H1 (cell line): ENCODE results near the gene PACS1. TPM values are rescaled to one million over a fixed set of nuclear protein-coding genes. Genes with fewer than 3 reads are reported as not detected.

ENCODE experiments used
- CTCF ChIA-PET: fragments of 300-600 bp; sonication (Branson Sonifier 250); formaldehyde crosslinking; loops from one replicate; lab custom pipeline; 2021; ENCODE audit not compliant: partially characterized antibody; lab: Charles Lee
- POLR2A ChIA-PET: fragments of 300-600 bp; sonication (Branson Sonifier 250); formaldehyde crosslinking; loops from one replicate; lab custom pipeline; 2021; ENCODE audit warnings: inconsistent platforms; ENCODE audit not compliant: partially characterized antibody; lab: Charles Lee
- DNase-seq, 2 experiments: peaks; one replicate each; pipeline versions ENCODE4 v3.0.0 to v3.0.0-alpha.2; 2010 to 2022; ENCODE audit warnings: low spot score in 2 of 2, low read depth in 1 of 2, mixed read lengths in 1 of 2
- FAIRE-seq: peaks from 2 replicates; lab custom pipeline; 2011; peaks lifted over from hg19 to GRCh38; lab: Jason Lieb, UNC
- H2AFZ ChIP-seq: 2 replicates; pipeline ENCODE4 v1.8.1; 2012; ENCODE audit warnings: low read length, inconsistent platforms
- H2AK5ac ChIP-seq: 2 replicates; pipeline ENCODE4 v1.6.1; 2013; ENCODE audit warnings: low read depth, low read length
- H2BK120ac ChIP-seq: replicated peaks from 2 replicates; pipeline ENCODE3; 2013; ENCODE audit warnings: low read depth, low read length, inconsistent platforms
- H2BK12ac ChIP-seq: 2 replicates; pipeline ENCODE4 v1.6.1; 2013; ENCODE audit warnings: low read depth, low read length
- H2BK15ac ChIP-seq: 2 replicates; pipeline ENCODE4 v1.6.1; 2013; ENCODE audit warnings: low read length
- H2BK20ac ChIP-seq: 2 replicates; pipeline ENCODE4 v1.6.1; 2013; ENCODE audit warnings: low read length
- H2BK5ac ChIP-seq: 2 replicates; pipeline ENCODE4 v1.6.1; 2013; ENCODE audit warnings: low read depth, low read length
- H3K14ac ChIP-seq: 2 replicates; pipeline ENCODE4 v1.6.1; 2013; ENCODE audit warnings: inconsistent platforms; ENCODE audit not compliant: insufficient read length
- H3K18ac ChIP-seq: 2 replicates; pipeline ENCODE4 v1.6.1; 2013; ENCODE audit warnings: low read length; ENCODE audit errors: extremely low read depth
- H3K23ac ChIP-seq: 2 replicates; pipeline ENCODE4 v1.6.1; 2013; ENCODE audit warnings: inconsistent platforms; ENCODE audit not compliant: insufficient read length
- H3K23me2 ChIP-seq: 2 replicates; pipeline ENCODE4 v1.6.1; 2013; ENCODE audit warnings: low read depth, low read length
- H3K27ac ChIP-seq: 2 replicates; pipeline ENCODE4 v1.6.1; 2011; ENCODE audit warnings: low read depth, low read length, inconsistent platforms
- H3K27me3 ChIP-seq, 4 experiments: replicated peaks in 1 of 4; 1 replicate in 1 of 4; 2 replicates in 3 of 4; pipeline versions ENCODE4 v1.6.1 to v1.8.1; 2011 to 2013; ENCODE audit warnings: low read length in 3 of 4, mild to moderate bottlenecking in 3 of 4, inconsistent platforms in 2 of 4, mixed read lengths in 2 of 4, moderate library complexity in 1 of 4; ENCODE audit not compliant: control insufficient read depth in 3 of 4, insufficient read depth in 3 of 4; ENCODE audit errors: extremely low read depth in 1 of 4
- H3K36me3 ChIP-seq, 4 experiments: 2 replicates each; pipeline versions ENCODE4 v1.6.1 to v1.8.1; 2011 to 2013; ENCODE audit warnings: mild to moderate bottlenecking in 4 of 4, low read length in 3 of 4, moderate library complexity in 2 of 4, control low read depth in 1 of 4, inconsistent platforms in 1 of 4; ENCODE audit not compliant: insufficient read depth in 4 of 4, control insufficient read depth in 2 of 4
- H3K4ac ChIP-seq: replicated peaks from 2 replicates; pipeline ENCODE3; 2013; ENCODE audit warnings: low read length, low read depth, mixed read lengths, inconsistent platforms; ENCODE audit not compliant: insufficient read length
- H3K4me1 ChIP-seq, 4 experiments: replicated peaks in 1 of 4; 1 replicate in 1 of 4; 2 replicates in 3 of 4; pipeline versions ENCODE4 v1.6.1 to v1.8.1; 2011 to 2013; ENCODE audit warnings: low read length in 3 of 4, inconsistent platforms in 2 of 4, mixed read lengths in 1 of 4; ENCODE audit not compliant: insufficient read depth in 4 of 4, control insufficient read depth in 3 of 4
- H3K4me2 ChIP-seq, 2 experiments: 2 replicates each; pipeline versions ENCODE4 v1.6.1 to v1.8.1; 2011 to 2013; ENCODE audit warnings: low read depth in 2 of 2, low read length in 2 of 2, control low read depth in 1 of 2, inconsistent platforms in 1 of 2, mild to moderate bottlenecking in 1 of 2; ENCODE audit not compliant: insufficient read depth in 1 of 2
- H3K4me3 ChIP-seq, 4 experiments: fragments of 200-600, 300-600 bp in 1 of 4; sonication (generic), shearing (Covaris generic), sonication (Bioruptor Twin) in 1 of 4; 2 replicates each; pipeline versions ENCODE4 v1.5.1 to v1.8.1; 2011 to 2016; ENCODE audit warnings: low read length in 4 of 4, low read depth in 3 of 4, control low read depth in 2 of 4, inconsistent platforms in 2 of 4, mild to moderate bottlenecking in 2 of 4, mixed read lengths in 1 of 4, moderate library complexity in 1 of 4; ENCODE audit not compliant: insufficient read depth in 2 of 4; ENCODE audit errors: extremely low read depth in 1 of 4
- H3K56ac ChIP-seq: replicated peaks from 2 replicates; pipeline ENCODE3; 2013; ENCODE audit warnings: low read depth, mild to moderate bottlenecking, mixed read lengths, low read length, inconsistent platforms; ENCODE audit not compliant: insufficient read length
- H3K79me1 ChIP-seq: 2 replicates; pipeline ENCODE4 v1.6.1; 2013; ENCODE audit warnings: low read depth, low read length, control low read depth
- H3K79me2 ChIP-seq, 2 experiments: 2 replicates each; pipeline versions ENCODE4 v1.6.1 to v1.8.1; 2012 to 2013; ENCODE audit warnings: low read length in 2 of 2, mild to moderate bottlenecking in 2 of 2, inconsistent platforms in 1 of 2; ENCODE audit not compliant: insufficient read depth in 2 of 2, control insufficient read depth in 1 of 2
- H3K9ac ChIP-seq, 4 experiments: replicated peaks in 1 of 4; 1 replicate in 1 of 4; 2 replicates in 3 of 4; pipeline versions ENCODE4 v1.6.1 to v1.8.1; 2011 to 2013; ENCODE audit warnings: low read depth in 3 of 4, low read length in 3 of 4, control low read depth in 2 of 4, mild to moderate bottlenecking in 2 of 4, moderate library complexity in 2 of 4, inconsistent platforms in 1 of 4; ENCODE audit errors: extremely low read depth in 1 of 4
- H3K9me3 ChIP-seq, 2 experiments: 2 replicates each; pipeline versions ENCODE4 v1.6.1 to v1.8.1; 2012 to 2013; ENCODE audit warnings: mild to moderate bottlenecking in 2 of 2, moderate library complexity in 2 of 2, control low read depth in 1 of 2, inconsistent platforms in 1 of 2, low read depth in 1 of 2, low read length in 1 of 2, mixed read lengths in 1 of 2; ENCODE audit not compliant: insufficient read depth in 2 of 2
- H4K20me1 ChIP-seq, 2 experiments: replicated peaks in 1 of 2; 2 replicates each; pipeline versions ENCODE3 to v1.8.1; 2011 to 2013; ENCODE audit warnings: inconsistent platforms in 2 of 2, low read length in 2 of 2, mild to moderate bottlenecking in 1 of 2; ENCODE audit not compliant: insufficient read depth in 2 of 2, control insufficient read depth in 1 of 2
- H4K5ac ChIP-seq: 2 replicates; pipeline ENCODE4 v1.6.1; 2013; ENCODE audit warnings: low read length, low read depth, mixed read lengths, inconsistent platforms; ENCODE audit not compliant: insufficient read length
- H4K8ac ChIP-seq: 2 replicates; pipeline ENCODE4 v1.8.0; 2013; ENCODE audit warnings: mild to moderate bottlenecking, moderate library complexity, low read length, inconsistent platforms; ENCODE audit not compliant: insufficient read depth; ENCODE audit errors: extremely low read depth
- H4K91ac ChIP-seq: replicated peaks from 2 replicates; pipeline ENCODE3; 2013; ENCODE audit warnings: low read length, mixed read lengths, inconsistent platforms; ENCODE audit not compliant: insufficient read length
- ASH2L ChIP-seq: fragments of 200-600, 300-600 bp; sonication (generic); IDR thresholded peaks from one replicate; pipeline ENCODE4 v1.7.1; 2017; ENCODE audit warnings: low read length
- ATF3 ChIP-seq: IDR thresholded peaks from 2 replicates; pipeline ENCODE4 v1.6.1; 2011; ENCODE audit warnings: low read depth, mild to moderate bottlenecking, low read length; ENCODE audit not compliant: insufficient read depth
- KDM1A ChIP-seq: fragments of 200-600, 300-600 bp; sonication (generic); IDR thresholded peaks from 2 replicates; pipeline ENCODE4 v1.7.1; 2016; ENCODE audit warnings: mild to moderate bottlenecking, low read length, borderline replicate concordance
- MAFK ChIP-seq: IDR thresholded peaks from 2 replicates; pipeline ENCODE4 v1.6.1; 2012; ENCODE audit warnings: low read depth, mild to moderate bottlenecking, improper control_type of control experiment, low read length
- RNF2 ChIP-seq: fragments of 200-900, 300-1000 bp; sonication (generic); IDR thresholded peaks from 2 replicates; pipeline ENCODE4 v1.7.1; 2016; ENCODE audit warnings: borderline replicate concordance, low read depth, mild to moderate bottlenecking, antibody characterized with exemption, low read length; ENCODE audit not compliant: poor library complexity, severe bottlenecking; ENCODE audit errors: missing control alignments
- WGBS, 2 experiments: shearing (Covaris generic) in 1 of 2; methylation state at CpG; one replicate each; pipeline versions ENCODE4 v1.1.6 to v1.1.7; 2013 to 2015; ENCODE audit warnings: low lambda C conversion rate in 2 of 2, mixed read lengths in 2 of 2, inconsistent platforms in 1 of 2, low coverage in 1 of 2, missing lambda C conversion rate in 1 of 2; ENCODE audit not compliant: insufficient replicate concordance in 2 of 2, insufficient coverage in 1 of 2, insufficient read length in 1 of 2; ENCODE audit errors: extremely low coverage in 1 of 2, missing lambda C conversion rate in 1 of 2; 5-methylcytosine and 5-hydroxymethylcytosine counted together
- polyA plus RNA-seq, 7 experiments: library from polyadenylated mRNA; depleted of rRNA in 3 of 7; stranded (reverse) in 5 of 7; unstranded in 2 of 7; fragments of >200 nt in 5 of 7; fragments of 200-250 nt in 2 of 7; gene quantifications; 1 replicate in 5 of 7; 2 replicates in 1 of 7; 4 replicates in 1 of 7; pipeline versions ENCODE4 v1.2.1 to v1.2.3, GENCODE V29; 2011 to 2013; ENCODE audit warnings: missing spikeins in 2 of 7, mixed read lengths in 2 of 7
- total RNA-seq: library from RNA; stranded (reverse); fragmentation: NEBNext Ultra II Directional; extraction: Animal tissue kit (Norgen Biotek cat#: 25700); gene quantifications from 2 replicates; pipeline ENCODE4 v1.2.1, GENCODE V29; 2021

Gene PACS1
- total and polyA plus RNA-seq, 2 of the 8 experiments (the other 6 are each of a cell fraction or from before 2014, with no cell fraction given), result 11.5 to 36.0 TPM

- H3K4ac ChIP-seq, result no peak overlapping the region
- H4K8ac ChIP-seq, result no peak overlapping the region
- peaks cover 0 to 13% of the 10 kb centered on the region in 2 experiments; a peak in 2 of 4 replicates for H3K79me2 ChIP-seq
- H2BK15ac ChIP-seq, result no peak overlapping the region
- POLR2A ChIA-PET, result no interaction called here
- DNase-seq (no peak), FAIRE-seq (no peak)
- peaks cover under 1 to 7% (median 2%) of the 10 kb centered on the region in 4 experiments; a peak in 4 of 8 replicates for H3K36me3 ChIP-seq
- no peak overlapping the region for H2BK120ac ChIP-seq
- H3K27me3 ChIP-seq, result no peaks in the 10 kb centered on the region
- no peaks in the 10 kb centered on the region for H3K79me1 ChIP-seq
- no peak overlapping the region for H2BK5ac ChIP-seq
- no peak overlapping the region for H3K56ac ChIP-seq
- peaks cover 5 to 13% (median 8%) of the 10 kb centered on the region in 4 experiments; a peak in 6 of 7 replicates for H3K4me1 ChIP-seq
- no peak overlapping the region for H3K9ac ChIP-seq
- no peak overlapping the region for H3K14ac ChIP-seq
- H4K20me1 ChIP-seq, result peaks cover 2 to 4% of the 10 kb centered on the region in 2 experiments
- H3K18ac ChIP-seq, result no peak overlapping the region
- H2AK5ac ChIP-seq, result no peak overlapping the region
- no peak overlapping the region for H2BK12ac ChIP-seq
- no peak overlapping the region for H3K4me3 ChIP-seq
- TF ChIP-seq ASH2L, result no peak
- TF ChIP-seq RNF2, result no peak
- TF ChIP-seq MAFK, result no peak
- TF ChIP-seq ATF3, result no peak
- TF ChIP-seq KDM1A, result no peak
- no peak overlapping the region for H2BK20ac ChIP-seq
- no peak overlapping the region for H4K91ac ChIP-seq
- no peaks in the 10 kb centered on the region for H3K9me3 ChIP-seq
- no peak overlapping the region for H3K23ac ChIP-seq
- no peaks in the 10 kb centered on the region; the same call in 1 of the 2 replicates for H3K23me2 ChIP-seq
- no peak overlapping the region for H4K5ac ChIP-seq
- 86% methylated on average over 1 of the region's 1 CpG; no CpG with 5 or more reads in 1 of the 2 experiments for WGBS, 2 experiments
- no peak overlapping the region for H3K27ac ChIP-seq
- CTCF ChIA-PET, result interaction anchor here (1.1 kb wide), 1 partner anchor 111 kb away, joined by 5 read pairs; no protein-coding TSS in a partner anchor
- H2AFZ ChIP-seq, result no peak overlapping the region
- no peak overlapping the region for H3K4me2 ChIP-seq
Measured at GRCh38 chr11:66073669-66074068, 3.6 kb downstream of the PACS1 start.
